Measurements from ENCODE around the gene CCDC196. TPM values are rescaled to one million over a fixed set of nuclear protein-coding genes. Genes with fewer than 3 reads are reported as not detected.
A peak's percentile ranks its signal among the peaks of the same experiment; 100 is the strongest.
"Not testable (repeated sequence)": the region's sequence is repeated elsewhere in the genome, so short reads cannot be mapped to it uniquely, and the experiment has no call there.

Gene CCDC196
- total RNA-seq, 1 donor from 2014 or later: not detected

DNA sequence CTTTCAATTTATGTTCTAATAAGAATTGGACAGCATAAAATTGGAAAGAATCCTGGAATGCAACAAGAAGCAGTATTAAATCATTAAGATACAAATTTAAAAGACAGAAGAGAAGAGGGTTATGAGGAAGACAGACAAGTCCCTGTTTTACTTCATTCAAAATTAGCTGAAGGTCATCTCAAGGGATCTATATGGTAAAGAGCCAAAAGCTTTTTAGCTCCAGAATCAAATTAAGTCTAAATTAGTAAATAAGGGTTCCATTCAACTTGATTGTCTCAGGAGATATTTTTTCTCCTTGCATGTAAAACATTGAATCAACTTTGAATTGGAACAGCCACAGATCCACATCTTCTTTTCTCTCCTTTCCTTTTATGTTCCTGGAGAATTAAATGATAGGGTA, 7.6 kb downstream of the CCDC196 start:
- DNase-seq (ENCODE audit: extremely low read depth, low read depth, low spot score): no peak

GRCh38 chr14:66495218-66496098, 9.3 kb downstream of the CCDC196 start:
- DNase-seq (ENCODE audit: extremely low read depth, low read depth, low spot score): peak; percentile 55

GRCh38 chr14:66496188-66496807, 10.1 kb downstream of the CCDC196 start:
- no peak for DNase-seq (ENCODE audit: extremely low read depth, low read depth, low spot score)

DNA sequence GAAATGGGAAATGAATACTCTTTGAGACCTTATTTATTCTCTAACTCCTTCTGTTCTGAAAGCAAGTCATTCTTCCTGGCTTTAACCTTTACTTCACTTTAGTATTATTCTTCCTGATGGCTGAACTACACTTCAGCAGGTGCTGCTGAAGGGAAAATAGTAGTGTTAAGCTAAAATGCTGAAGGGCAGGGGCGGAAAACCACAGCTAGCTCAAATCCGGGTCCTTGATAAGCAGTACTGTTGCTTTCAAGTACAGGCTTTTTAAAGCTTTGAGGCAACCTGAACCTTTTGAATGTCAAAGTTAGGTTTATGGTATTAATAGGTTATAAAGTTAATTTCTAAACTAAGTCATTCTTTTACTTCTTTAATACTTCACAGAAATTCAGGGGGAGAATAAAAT, 10.7 kb downstream of the CCDC196 start:
- no peak for DNase-seq (ENCODE audit: extremely low read depth, low read depth, low spot score)

DNA sequence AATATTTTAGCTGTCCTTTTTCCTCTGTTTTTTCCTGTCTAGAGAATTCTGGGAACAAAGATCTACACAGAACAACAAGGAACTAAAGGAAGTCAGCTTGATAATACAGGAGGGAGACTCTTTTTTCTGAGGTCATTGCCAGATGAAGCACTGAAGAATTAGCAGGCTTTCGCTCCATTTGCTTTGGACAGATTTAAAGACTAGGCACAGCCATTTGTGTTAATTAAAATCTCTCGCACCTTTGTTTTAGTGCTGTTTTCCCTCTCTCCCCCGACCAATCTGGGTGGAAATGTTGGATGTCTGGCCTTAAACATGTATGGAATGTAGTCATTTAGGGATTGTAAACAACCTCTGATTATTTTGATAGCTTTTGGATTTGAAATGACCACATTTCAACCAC, 12.1 kb downstream of the CCDC196 start:
- DNase-seq (ENCODE audit: extremely low read depth, low read depth, low spot score): no peak

- no peak for DNase-seq (ENCODE audit: extremely low read depth, low read depth, low spot score)
These were observed 15.4 kb downstream of the CCDC196 start for GRCh38 chr14:66501592-66501991.

DNA sequence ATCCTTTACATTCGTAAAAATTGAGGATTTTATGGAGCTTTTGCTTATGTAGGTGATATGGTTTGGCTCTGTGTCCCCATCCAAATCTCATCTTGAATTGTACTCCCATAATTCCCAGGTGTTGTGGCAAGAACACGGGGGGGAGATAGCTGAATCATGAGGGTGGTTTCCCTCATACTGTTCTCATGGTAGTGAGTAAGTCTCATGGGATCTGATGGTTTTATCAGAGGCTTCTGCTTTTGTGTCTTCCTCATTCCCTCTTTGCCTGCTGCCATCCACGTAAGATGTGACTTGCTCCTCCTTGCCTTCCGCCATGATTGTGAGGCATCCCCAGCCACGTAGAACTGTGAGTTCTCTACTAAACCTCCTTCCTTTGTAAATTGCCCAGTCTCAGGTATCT, 16.7 kb downstream of the CCDC196 start:
- not testable (repeated sequence) for DNase-seq (ENCODE audit: extremely low read depth, low read depth, low spot score)

DNA sequence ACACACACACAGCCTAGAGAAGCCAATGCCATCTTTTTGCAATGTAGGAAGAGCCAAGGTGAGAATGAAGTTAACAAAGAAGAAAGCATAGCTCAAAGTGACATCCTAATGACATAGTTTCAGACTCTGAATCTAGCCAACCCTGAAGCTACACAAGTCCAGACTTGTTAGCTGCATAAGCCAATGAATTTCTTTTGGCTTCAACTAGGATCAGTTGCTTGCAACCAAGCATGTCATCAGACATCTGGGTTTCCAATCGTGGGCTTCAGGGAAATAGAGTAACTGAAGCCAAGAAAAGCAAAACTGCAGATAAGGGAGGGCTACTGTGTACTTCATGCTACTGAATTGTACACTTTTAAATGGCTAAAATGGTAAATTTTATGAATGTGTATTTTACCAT, 17.4 kb downstream of the CCDC196 start:
- no peak for DNase-seq (ENCODE audit: extremely low read depth, low read depth, low spot score)

GRCh38 chr14:66507181-66507721, 21.1 kb downstream of the CCDC196 start:
- DNase-seq (ENCODE audit: extremely low read depth, low read depth, low spot score): no peak

DNA sequence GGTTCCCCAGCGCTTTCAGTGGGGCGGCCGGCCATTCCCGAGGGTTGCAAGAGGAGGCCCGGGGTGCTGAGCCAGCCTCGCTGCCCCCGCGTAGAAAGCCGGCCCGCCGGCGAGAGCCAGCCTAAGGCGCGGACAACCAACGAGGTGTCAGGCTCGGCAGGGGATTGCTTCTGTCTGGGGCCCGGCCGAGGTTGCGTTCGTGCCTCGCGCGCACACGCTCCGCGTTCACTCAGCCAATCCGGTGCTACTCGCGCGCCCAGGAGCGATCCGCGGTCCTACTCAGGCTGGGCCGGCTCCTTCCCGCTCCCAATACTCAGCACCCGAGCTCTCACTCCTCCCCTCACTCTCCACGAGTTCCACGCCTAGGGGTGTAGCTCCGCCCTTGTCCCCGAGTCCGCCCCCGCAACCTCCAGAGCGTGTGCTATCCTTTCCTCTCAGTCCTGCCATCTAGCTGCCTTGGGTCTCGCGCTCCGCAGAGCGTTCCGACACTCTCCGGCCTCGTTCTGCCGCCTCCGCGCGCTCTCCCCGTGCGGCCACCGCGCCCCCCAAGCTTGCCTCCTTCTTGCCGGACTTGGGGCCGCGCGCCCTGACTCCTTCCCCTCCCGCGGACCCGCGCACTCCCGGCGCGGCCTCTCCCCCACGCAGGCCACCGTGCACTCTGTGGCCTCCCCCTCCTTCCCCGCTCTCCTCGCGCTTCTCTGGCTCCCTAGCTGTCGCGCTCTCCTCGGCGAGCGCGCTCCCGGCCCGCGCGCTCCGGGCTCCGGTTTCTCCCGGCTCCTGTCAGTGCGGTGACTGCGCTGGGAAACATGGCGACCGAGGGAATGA, 21.8 kb downstream of the CCDC196 start, which contains the start of gene GPHN:
GPHN (plus strand) TSS at position 426 of the 825 bp plus-strand sequence.
- DNase-seq (ENCODE audit: extremely low read depth, low read depth, low spot score): peak; percentile 75

GRCh38 chr14:66508547-66508845, 22.3 kb downstream of the CCDC196 start:
- DNase-seq (ENCODE audit: extremely low read depth, low read depth, low spot score): no peak

GRCh38 chr14:66508846-66509621, 22.9 kb downstream of the CCDC196 start:
- DNase-seq (ENCODE audit: extremely low read depth, low read depth, low spot score): no peak

DNA sequence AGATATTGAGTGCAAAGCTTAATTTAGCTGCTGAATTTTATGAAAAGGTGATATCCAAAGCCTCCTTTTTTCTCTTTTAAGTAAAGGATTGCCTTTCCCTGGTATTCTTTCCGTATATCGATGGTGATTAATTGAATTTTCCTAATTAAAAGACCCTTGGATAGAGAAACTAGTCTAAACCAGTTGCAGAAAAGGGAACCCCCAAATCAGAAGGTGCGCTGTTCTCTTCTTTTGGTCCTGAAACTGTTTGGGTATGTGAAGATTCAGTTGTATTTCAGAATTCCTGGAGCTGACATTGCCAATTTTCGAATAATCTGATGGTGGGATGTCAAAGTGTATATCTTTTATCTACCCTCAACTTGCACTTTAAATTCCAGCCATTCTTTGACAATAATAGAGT, 23.7 kb downstream of the CCDC196 start:
- DNase-seq (ENCODE audit: extremely low read depth, low read depth, low spot score): no peak

- DNase-seq (ENCODE audit: extremely low read depth, low read depth, low spot score): no peak
These were observed 25.7 kb downstream of the CCDC196 start for GRCh38 chr14:66511849-66512248.

DNA sequence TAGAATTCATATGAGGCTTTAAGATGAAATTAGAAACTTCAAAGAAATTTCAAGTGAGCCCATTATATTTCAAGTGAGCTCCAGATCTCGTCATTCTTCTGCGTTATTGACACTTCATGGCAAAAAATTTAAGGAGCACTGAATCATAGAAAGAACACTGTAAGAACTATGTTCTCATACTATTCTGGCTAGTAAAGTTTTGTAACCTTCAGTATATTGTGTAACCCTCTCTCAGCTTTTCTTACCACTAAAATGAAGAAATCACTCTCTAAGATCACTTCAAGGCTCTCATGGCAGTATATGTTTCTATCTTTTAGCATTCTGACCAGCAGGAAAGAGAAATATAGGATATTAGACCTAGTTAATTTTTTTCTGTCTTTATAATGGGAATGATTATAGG, 28.0 kb downstream of the CCDC196 start:
- DNase-seq (ENCODE audit: extremely low read depth, low read depth, low spot score): no peak

- no peak for DNase-seq (ENCODE audit: extremely low read depth, low read depth, low spot score)
These were observed 44.4 kb downstream of the CCDC196 start for GRCh38 chr14:66530526-66530925.

- DNase-seq (ENCODE audit: extremely low read depth, low read depth, low spot score): no peak
These were observed 52.9 kb downstream of the CCDC196 start for GRCh38 chr14:66539034-66539433.

- no peak for DNase-seq (ENCODE audit: extremely low read depth, low read depth, low spot score)
These were observed 53.9 kb downstream of the CCDC196 start for GRCh38 chr14:66540038-66540437.

DNA sequence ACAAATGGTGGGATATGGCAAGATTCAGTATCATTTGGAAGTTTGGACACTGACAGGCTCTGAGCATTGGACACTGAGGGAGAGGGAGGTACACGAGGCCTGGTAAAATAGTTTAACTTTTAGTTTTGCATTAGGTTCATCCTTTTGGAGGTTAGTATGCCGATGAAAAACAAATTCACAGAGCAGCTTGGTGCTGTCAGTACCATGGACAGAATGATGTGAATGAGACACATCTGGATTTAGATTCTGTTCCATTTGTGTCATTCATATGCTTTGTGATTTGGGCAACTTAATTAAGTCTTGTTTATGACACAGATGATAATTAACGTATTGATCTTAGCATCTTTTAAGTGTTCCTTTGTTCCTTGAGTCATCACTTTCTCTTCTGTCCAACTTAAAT, 55.5 kb downstream of the CCDC196 start:
- DNase-seq (ENCODE audit: extremely low read depth, low read depth, low spot score): no peak

DNA sequence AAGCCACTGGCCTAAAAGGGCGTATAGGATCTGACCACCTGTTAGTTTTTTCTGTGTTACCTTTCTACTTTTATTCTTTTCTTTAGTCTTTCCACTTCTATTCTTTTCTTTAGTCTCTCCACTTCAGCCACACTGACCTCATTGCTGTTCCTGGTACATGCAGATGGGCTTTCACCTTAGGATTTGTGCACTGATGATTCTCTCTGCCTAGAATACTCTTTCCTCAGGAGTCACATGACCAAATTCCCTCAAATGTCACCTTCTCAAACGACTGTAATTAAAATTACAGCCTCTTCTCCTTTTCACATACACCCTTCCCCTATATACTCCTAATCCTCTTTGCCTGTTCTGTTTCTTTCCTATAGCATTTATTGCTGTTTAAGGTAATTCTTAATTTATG, 57.8 kb downstream of the CCDC196 start:
- DNase-seq (ENCODE audit: extremely low read depth, low read depth, low spot score): no peak
